NCI-H2171 treated with DMSO at 0.1 percent for 48 hours (cell line): ENCODE measurements around the gene TAX1BP1.

Source experiments
- DNase-seq: peaks from one replicate; lab custom pipeline; 2025; lab: John Stamatoyannopoulos, UW

The TAX1BP1 gene

DNA sequence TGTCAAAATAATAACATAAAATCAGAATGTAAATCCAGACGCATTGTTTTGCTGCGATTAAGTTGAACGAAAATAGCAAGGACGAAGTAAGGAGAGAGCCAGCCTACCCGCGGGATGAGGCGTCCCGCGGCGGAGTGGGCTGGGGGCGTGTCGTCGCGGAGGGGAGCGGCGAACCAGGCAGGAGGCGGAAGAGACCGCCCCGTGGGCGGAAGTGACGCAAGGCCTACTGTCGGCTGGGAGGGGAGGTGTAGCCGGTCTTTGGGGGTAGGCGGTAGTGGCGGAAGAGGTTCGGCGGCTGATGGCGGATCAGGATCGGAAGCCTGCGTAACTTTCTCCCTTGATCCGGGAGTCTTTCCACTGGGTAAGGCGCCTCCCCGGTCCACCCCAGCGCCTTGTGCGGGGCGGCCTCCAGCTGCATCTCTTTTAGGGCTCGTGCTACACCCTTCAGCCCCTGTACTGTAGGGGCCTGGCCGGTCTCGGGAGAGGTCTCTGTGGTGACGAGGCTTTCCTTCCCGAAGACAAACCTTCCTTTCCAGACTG lies at the start of gene TAX1BP1:
TAX1BP1 (plus strand) TSS at position 254 of the 540 bp plus-strand sequence. CDS start 8,363 bp downstream, outside the sequence.
- DNase-seq, result peak; percentile 92

DNA sequence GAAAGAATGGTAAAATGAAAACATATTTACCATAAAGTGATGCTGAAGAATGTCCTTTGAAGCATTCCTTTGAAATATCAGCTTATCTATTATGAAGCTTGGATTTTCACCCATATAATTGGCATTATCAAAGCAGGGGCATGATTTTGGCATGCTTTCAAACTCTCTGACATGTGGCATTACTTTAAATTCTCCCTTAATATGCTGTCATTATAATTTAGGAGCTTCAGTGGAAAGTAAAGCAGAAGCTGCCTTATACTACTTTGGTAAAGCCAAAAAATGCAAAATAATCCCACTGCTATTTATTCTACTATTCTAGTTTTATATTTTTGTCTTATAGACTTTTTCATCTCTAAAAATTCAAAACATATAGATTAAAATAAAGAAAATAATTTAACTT lies 49.3 kb upstream of the TAX1BP1 start:
- no peak for DNase-seq

DNA sequence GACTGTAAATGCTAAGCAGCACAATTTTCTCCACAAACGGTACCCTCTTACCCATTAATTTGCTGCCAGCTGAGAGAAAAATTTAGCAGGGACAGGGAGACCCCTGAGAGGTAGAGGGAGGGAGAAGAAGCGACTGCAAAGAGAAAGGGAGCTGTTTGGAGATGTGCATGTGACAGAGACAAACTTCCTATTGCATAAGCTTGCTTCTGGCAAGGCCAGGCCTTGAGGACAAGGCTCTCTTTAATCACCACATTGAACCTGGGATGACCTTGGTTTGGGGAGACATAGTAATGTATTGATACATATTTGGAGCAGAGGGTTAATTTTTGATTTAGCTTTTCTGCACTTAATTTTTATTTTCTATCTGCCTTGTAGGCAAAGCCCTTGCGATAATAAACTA lies 46.2 kb upstream of the TAX1BP1 start:
- no peak for DNase-seq

DNA sequence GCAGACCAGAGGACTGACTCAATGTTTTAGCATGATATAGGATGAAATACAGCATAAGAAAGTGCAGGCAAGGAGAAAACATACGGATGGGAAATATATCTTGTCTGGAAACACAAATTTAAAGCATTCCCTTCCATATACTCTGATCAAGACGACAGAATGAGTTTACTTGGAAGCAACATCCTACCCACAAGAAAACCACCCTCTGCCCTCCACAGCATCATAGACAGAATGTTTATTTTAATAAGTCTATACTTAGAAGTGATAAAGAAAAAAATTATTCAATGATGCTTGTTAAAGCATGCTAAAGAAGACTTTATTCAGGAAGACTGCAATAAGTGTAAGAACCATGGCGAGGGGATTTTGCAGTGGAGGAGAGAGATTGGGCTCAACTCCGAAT lies 44.9 kb upstream of the TAX1BP1 start:
- no peak for DNase-seq

DNA sequence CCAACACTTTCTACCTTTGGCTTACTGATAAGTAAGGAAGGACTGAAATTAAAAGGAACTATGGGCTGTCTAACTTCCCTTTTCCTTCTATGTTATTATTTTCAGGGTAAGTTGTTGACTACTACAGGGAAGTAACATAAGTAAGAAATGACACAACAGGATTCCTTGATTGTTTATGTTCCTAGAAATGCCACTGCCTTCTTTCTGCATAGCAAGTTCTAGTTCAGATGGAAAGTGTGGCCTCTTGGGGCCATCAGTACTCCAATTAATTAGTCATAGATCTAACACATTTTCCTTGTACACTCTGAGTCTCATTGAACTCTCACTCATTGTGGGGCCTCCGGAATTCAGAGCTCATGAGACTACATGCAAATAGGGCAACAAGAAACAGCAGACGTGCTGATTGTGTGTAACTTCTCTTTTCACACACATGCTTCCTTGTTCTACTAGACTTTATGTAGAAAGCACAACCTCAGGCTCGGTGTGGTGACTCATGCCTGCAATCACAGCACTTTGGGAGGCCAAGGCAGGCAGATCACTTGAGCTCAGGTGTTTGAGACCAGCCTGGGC lies 42.0 kb upstream of the TAX1BP1 start:
- no peak for DNase-seq

DNA sequence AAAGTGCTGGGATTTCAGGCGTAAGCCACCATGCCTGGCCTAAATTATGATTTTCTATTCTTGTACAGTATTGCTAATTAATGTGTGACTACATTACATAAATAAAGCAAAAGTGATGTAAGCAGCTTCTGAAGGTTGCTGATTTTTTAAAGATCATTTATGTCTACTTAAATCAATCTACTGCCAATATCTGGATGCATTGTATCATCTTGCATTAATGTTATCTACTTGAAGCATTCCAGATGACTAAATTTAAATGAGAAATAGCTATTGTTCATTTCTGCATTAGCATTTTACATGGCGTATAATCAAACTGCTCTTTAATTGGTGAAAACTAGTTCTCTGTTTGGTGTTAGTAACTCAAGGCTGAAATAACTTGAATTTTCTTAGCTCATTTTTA lies 40.2 kb upstream of the TAX1BP1 start:
- DNase-seq, result no peak

DNA sequence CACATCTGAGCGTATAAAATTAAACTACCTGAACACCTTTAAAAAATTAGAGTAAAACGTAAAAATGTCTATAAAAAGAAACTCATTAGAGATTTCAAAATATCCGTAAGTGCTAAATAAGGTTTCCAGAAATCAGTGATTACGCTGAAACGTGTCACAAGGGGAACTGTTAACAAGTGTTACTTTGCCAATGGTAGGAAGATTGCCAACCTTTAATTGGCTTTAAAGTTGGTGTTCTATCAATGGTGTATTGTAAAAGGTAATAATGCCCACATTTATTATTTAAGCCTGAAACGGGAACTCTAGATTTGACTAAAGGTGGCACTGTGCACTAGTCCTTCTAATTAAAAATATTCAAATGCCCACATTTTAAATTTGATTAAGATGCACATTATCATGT lies 39.5 kb upstream of the TAX1BP1 start:
- DNase-seq, result no peak

DNA sequence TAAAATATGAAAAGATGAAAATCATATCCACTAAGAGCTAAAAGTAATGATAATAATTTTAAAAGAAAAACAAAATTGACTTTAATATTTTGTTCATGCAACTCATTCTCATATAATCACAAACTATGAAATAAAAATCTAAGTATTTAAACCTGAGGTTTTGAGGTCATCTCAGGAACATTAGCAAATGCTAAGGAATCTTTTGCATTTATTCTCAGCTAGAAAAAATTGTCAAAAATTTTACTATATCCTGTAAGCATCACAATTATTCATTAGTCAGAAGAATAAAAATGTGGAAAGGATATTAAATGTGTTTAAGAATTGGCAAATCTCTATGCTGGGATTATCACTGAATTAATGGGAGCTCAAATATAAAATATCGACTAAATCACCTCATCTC lies 36.8 kb upstream of the TAX1BP1 start:
- DNase-seq, result no peak

DNA sequence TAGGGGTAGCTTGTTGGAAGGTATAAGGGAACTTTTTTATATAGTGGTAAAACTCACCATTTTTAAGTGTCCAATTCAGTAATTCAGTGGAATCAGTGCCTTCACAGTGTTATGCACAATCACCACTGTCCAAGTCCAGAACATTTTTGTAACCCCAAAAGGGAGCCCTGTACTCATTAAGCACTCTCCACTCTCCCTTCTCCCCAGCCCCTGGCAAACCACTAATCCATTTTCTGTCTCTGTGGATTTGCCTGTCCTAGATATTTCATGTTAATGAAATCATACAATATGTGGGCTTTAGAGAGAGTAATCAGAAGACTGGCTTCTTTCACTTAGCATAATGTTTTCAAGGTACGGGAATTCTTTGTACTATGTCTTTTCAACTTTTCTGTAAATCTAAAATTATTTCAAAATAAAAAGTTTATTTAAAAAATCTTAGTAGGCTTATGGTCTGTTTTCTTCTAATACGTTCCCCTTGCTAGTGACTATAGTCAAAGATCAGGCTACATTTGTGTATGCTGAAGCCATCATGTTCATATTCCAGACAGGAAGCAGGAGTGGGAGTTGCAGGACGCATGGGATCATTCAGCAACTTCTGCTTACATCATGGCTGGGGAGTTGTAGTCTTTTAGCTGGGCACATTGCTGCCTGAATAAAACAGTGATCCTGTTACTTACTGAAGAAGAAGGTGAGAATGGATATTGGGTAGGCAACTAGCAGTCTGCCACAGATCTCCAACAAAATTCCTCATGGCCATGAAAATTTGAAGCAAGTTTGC lies 35.4 kb upstream of the TAX1BP1 start:
- DNase-seq, result no peak

DNA sequence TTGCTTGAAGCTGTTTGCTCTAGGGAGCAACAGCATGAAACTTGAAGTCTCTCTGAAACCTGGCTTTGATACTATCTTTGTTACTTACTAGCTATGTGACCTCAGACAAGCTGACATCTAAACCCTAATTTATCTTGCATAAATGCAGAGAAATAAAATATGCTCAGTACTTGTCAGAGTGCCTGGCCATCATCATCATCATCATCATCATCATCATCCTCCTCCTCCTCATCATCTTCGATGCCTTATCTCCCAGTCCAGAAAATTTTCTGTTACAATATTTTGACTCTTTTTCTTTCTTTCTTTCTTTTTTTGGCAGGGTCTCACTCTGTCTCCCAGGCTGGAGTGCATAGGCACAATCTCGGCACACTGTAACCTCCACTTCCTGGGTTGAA lies 34.8 kb upstream of the TAX1BP1 start:
- DNase-seq, result no peak

DNA sequence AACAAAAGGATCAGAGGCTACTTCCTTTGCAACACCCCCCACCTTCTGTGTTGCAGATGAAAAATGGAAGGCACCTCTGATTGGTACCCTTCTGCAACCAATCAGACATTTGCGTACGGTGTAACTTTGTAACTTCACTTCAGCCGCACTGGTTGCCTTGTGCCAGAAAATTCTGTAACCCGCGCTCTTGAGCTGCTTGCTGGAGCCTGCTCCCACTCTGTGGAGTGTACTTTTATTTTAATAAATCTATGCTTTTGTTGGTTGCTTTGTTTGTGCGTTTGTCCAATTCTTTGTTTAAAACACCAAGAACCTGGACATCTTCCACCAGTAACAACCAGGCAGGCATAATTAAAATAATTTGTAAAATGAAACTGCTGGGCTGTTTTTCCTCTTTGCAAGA lies 31.5 kb upstream of the TAX1BP1 start:
- DNase-seq, result no peak

DNA sequence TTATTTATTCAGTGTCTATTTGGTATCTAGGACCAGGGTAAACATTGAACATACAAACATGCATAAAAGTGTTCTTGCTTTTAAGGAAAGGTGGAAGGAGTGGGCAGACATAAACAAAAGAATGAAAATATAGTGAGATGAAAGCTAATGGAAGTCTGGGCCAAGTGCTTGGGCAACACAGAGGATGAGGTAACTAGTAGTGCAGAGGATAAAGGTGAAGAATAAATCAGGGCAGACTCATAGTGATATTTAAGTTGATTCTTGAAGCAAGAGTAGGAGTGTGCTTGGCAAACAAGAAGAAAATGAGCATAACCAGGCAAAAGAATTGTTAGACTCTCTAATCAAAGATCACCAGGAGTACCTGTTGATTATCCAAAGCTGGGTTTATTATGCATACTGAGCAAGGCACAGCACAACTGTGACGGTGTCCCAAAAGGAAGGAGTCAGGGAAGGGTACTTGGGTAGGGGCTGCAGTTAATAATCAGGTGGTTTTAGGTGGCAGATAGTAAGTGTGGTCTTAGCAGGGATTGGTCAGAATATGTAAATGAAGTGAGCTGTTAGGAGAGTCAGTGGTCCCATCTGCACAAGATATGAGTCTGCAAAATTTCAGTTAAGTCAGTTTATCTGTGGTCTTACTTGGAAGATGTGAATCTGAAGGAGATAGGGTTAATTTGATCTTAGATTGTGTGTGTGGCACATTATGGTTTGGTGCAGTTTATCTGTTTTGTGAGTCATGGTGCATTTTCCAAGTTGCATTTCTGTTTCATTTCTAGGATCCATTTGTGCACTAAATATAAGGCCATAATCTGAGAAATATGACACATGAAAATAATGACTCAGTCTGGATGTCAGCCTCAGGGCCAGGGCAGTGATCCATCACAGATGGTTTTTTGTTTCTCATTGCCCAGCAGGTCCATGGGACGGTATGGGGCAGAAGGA lies 30.6 kb upstream of the TAX1BP1 start:
- no peak for DNase-seq

DNA sequence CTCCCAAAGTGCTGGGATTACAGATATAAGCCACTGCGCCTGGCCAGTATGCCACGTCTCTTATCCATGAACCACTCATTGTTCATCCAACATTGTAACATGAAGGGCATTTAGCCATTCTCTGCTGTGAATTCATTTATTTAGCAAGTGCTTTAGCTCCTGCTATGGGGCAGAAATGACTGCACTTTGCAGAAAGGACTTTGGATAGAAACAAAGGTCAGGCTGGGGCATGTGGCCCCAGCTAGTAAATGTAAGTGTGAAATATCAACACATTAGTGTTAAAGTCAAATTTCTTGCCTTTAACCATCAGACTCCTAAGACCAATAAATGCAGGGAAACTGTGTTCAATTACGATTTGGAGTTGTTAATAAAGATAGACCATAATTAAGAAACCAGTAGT lies 27.7 kb upstream of the TAX1BP1 start:
- no peak for DNase-seq

DNA sequence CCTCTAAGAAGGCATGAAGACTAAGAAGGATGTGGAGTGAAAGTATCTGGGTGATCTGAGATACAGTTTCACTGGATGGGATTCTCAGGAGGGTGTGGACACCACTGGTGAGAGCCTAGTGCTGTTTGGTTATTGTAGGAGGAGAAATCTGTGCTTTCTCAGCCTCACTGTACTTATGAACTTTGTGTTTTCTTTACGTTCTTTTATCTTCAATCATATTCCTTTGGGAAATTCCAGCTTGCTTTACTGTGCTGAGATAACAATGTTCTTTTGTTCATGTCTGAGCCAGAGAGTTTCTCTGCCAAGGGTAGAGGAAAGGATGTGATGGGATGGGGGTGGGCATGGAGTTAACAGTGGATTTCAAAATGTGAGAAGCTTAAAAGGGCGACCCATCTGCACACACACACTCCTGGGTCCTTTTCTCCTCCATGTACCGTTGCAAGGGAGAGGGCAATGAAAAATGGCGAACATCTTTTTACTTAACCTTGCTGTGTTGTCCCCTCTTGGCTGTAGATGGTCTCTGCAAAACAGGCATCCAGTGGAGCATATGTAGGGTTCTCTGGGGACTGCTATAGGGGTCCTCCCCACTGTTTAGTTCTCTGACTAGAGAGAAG lies 25.0 kb upstream of the TAX1BP1 start:
- no peak for DNase-seq

DNA sequence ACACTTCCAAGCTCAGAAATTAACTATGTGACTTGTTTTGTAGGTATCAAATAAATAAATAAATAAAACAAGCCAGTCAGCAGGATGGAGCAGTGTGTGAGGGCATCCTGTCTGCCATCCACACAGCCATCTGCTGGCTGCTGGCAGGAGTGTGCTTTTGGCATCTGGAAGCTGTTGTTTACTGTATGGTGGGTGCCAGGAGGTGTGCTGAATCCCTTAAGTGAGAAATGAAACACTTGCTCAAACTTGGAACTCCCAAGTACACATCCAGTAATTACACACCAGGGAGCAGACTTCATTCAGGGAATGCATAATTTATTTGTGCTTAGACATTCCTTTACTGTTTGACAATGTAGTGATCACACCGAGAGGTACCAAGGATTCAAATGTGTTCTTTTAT lies 16.9 kb upstream of the TAX1BP1 start:
- DNase-seq, result peak; percentile 91

DNA sequence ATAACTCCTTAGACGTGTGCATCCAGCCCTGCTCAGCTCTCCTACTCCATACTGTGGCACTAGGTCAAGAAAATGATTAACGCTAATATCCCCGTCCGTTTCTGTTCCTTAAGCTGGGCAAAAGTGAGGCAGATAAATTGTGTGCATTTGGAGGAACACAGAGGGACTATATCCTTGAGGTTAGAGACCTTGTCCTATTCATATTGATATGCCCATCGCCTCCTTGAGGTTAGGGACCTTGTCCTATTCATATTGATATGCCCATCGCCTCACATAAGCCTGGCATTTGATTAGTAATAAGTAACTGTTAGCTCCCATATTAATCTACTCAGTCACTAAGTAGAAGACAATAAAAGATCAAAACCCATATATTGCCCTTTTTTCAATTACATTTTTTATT lies 12.9 kb upstream of the TAX1BP1 start:
- no peak for DNase-seq

DNA sequence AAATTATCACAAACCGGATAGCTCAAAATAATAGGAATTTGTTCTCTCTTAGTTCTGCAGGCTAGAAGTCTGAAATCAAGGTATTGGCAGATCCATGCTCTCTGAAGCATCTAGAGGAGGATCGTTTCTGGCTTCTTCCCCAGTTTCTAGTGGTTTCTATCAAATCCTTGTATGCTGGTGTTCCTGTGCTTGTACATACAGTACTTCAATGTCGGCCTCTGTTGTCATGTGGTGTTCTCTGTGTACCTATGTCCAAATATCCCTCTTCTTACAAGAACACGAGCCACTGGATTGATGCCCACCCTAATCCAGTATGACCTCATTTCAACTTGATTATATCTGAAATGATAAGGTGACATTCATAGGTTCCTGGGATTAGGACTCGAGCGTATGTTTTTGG lies 9.8 kb upstream of the TAX1BP1 start:
- no peak for DNase-seq

DNA sequence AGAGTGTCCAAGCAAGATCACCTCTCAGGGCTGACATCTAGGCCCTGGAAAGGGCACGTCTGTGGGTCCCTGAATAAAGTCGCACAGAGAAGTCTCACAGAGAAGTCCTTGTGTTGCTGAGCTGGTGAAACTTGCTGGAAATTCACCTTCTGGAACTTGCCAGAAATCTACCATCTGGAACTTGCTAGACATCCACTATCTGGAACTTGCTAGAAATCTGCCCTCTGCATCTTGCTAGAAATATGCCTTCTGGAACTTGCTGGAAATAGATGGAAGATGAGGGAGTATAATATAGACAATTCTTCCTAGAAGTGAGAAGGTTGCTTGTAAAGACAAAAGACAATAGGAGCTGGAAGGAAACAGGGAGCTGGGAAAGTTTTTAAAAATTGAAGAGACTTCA lies 5.4 kb upstream of the TAX1BP1 start:
- DNase-seq, result no peak

DNA sequence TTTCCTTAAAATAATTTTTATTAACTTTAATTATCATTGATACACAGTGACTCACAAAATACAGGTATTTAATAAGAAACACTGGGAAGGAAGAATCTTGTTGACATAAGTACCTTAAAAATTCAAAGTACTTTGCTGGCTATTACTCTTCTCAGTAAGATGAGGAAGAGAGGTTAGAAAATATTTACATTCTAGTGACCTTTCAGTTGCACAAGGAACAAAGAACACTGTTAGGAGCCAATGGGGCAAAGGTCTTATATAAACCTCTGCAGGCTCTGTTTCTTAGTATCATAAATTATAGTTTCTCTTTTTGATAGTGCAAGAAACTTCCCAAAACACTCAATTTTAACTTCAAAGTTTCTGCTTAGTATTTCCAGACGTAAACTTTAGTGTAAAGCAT lies 4.8 kb upstream of the TAX1BP1 start:
- DNase-seq, result no peak

DNA sequence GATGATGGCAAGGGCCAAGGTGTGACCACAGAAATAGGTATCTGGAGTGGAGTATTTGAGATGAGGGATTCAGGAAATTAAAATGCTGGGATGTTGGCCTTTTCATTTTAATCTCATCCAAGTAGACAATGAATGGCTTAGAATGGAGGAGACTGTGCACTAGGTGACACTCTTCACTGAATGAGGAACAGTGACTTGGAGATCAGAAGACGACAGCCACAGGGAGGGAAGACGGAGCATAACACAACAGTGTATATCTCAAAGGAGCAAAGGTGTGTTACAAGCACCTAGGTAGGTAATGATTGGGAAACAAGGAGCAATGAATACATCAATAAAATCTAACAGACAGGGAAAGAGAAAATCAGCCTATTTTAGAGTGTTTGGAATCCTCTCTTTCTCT lies 4.1 kb upstream of the TAX1BP1 start:
- DNase-seq, result no peak

DNA sequence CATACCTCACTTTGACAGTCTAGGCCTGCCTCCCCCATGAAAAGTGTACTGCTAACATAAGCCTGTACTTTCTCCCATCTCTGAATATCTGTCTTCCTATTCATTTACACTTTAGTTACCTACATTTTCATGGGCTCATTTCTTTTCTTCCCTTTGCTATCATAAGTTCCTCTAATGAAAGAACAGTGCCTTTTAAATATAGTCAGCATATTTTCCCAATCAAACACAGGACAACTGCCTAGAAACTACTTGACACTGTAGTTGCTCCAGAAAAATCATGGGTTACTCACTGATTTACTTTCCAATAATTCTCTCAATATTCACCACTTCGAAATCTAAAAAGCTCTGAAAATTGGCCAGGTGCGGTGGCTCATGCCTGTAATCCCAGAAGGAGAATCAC lies 2.8 kb upstream of the TAX1BP1 start:
- no peak for DNase-seq

DNA sequence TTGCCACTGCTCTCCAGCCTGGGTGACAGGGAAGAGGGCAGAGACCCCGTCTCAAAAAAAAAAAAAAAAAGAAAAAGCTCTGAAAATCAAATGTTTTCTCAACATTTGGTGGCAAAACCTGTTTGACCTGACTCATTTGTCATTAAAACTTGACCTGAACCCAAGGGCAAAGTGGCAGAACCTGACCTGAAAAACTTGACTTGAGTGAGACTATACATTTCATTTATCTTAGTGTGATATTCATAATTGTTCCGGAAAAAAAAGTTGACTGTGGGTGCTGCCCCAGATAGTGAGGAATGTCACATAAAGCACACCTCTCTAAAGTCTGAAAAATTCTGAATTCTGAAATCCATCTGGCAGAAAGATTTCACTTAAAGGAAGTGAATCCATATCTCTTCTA lies 2.3 kb upstream of the TAX1BP1 start:
- no peak for DNase-seq
